ENCODE data around the gene ANKRD33B.
"Not testable (repeated sequence)": the region's sequence is repeated elsewhere in the genome, so short reads cannot be mapped to it uniquely, and the experiment has no call there.

The ANKRD33B gene

DNA sequence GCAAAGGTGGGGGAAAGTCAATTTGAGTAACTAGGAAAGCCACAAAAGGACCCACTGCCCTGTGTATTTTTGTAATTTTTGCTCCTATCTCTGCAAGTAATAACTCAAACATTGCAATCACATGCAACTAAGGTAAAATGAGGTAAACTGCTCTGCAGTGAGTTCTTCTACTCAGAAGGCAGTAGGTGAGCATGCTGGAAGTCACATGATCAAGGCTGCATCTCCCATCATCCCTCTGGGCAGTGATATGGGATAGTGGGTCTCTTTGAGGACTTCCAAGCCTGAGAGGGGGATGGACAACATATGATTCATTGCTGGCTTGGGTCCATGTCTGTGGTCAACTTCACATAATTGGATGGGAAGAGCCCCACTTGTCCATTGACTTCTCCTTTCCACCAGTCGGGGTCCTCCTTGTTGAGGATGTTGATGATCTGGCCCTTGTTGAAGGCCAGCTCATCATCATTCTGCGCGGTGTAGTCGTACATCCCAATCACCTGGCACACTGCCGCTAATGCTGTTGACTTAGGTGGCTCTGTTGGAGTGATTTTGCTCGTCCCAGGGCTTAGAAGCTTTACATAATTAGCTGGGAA is 100.4 kb downstream of the ANKRD33B start:
- not testable (repeated sequence) for DNase-seq

DNA sequence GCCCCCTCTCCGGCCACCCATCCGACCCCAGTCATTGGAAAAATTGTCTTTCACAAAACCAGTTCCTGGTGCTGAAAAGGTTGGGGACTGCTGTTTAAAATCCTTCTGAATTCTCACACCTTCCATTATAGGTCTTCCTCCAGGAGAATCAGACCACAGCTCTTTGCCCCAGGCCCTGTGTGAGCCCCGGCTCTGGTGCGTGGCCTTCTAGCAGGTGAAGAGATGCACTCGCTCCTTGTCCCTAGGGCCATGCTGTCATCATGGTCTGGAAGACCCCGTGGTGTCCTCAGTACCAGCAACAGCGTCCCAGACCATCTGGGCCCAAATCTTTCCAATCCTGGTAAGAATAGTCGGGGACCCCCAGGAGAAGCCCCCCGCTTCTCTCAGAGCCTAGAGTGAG is 101.9 kb downstream of the ANKRD33B start:
- DNase-seq, result no peak

DNA sequence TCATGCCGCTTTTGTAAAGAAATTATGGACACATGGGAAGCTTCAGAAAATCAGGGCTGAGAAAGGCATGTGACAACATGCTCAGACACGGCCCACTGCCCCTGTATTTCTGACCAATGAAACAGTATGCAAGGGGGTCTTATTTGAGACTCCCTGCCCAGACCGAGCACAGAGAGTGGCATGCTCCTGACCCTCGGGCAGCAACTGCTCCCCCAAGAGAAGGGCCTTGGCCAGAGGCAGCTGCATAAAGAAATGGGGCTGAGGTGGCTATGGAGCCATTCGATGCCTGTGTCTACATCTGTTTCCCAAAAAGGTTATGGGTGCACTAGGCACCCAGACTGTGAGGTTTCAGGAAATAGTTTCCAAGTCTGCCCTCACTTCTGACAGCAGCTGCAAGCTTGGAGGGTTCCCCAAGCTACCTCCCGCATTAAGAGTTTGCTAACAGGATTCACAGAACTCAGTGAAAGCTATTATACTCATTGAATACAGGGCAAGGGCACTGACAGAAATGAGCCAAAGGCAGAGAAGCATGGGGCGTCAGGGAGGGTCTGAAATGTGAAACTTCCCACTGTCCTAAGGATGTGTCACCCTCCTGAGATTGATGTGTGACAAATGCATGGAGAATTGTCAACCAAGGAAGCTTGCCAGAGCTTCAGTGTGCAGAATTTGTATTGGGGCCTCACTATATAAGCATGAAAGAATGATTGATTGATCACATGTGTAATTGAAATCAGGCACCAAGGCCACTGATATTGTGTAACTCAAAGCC is 102.8 kb downstream of the ANKRD33B start:
- DNase-seq, result no peak

DNA sequence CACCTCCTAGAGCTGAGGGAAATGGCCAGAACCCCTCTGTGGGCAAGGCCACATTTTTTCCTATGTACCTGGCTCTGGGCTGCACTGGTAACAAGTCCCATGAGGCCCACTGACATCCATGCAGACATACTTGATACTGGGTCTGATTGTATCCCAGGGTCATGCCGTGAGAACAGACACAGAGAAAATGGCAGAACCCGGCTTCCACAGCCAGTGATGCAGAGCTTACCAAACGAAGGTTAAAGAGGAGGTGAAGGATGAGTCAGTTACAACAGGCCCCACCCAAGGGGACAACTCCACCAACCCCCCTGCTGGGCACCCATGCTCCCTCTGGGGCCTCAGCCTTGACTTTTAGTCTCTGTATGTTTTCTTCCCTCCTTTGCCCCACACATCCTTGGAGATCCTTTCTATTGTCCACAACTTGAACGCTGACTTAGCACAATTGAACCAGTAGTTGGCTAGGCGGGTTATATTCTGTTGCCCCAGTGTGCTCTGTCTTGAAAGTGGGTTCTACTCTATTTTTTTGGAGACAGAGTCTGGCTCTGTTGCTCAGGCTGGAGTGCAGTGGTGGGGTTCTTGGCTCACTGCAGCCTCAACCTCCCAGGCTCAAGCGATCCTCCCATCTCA is 103.7 kb downstream of the ANKRD33B start:
- DNase-seq, result no peak

DNA sequence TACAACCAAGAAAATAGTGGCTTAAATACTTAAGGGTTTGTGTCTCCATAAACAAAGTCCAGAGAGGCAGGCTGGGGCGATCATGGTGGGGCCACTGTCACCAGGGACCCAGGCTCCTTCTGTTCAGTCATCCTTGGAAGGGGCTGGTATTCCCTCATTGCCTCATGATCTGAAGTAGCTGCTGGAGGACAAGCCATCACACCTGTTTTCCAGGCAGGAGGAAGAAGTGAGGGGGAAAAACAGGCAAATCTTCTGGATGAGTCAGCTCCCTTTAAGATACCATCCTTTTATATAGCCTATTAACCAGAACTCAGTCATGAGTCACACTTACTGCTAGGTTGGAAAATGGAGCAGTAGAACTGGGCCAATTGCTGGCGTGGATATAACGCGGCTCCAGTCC is 104.8 kb downstream of the ANKRD33B start:
- DNase-seq, result no peak

DNA sequence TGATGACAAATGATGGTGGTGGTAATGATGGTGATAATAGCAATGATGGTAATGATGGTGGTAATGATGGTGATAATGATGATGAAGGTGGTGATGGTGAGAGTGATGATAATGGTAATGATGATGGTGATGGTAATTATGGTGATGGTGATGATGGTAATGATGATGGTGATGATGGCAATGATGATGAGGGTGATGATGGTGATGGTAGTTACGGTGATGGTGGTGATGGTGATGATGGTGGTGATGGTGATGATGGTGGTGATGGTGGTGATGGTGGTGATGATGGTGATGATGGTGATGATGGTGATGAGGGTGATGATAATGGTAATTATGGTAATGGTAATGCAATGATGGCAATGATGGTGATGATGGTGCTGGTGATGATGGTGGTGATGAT is 106.1 kb downstream of the ANKRD33B start:
- DNase-seq, result no peak

DNA sequence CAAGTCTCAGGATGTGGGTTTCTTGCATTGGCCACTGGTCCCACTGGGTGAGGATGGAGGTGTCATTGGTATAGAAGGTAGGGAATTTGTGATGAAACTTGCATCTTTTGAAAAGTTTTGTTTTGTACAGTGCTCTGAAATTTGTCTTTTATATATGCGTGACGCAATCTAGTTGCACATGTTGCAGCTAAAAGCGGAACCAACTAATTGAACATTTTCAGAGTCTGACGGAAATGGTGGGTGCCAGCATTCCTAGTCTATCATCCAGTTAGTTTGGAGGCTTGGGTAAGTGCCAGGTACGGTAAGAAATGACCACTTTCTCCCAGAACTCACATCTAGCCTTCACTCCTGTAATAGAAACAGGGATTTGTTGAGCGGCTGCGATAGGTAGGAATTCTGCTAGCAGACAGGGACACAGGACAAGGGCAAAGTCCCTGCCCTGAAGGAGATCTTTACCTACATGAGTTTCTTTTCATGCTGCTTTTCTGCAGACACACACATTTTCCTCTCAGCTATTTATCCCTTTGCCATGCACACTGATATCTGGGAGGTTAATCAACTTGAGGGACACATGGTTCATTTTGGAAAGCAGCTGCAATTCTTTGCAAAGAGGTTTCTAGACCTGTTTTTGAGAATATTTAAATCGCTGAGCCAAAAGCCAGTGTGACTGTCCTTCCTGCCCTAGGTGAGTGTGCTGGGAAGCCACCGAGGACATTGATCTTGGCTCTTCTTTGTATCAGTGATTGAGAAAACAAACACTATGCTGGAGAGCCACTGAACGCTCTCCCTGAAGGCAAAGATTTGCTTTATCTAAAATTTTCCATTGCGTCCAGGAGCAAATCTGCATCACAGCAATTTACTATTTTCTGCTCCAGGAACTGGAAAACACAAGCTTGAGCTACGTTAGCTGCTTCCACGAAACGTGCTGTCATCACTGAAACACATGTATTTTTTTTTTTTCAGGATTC is 107.5 kb downstream of the ANKRD33B start:
- DNase-seq, result no peak

DNA sequence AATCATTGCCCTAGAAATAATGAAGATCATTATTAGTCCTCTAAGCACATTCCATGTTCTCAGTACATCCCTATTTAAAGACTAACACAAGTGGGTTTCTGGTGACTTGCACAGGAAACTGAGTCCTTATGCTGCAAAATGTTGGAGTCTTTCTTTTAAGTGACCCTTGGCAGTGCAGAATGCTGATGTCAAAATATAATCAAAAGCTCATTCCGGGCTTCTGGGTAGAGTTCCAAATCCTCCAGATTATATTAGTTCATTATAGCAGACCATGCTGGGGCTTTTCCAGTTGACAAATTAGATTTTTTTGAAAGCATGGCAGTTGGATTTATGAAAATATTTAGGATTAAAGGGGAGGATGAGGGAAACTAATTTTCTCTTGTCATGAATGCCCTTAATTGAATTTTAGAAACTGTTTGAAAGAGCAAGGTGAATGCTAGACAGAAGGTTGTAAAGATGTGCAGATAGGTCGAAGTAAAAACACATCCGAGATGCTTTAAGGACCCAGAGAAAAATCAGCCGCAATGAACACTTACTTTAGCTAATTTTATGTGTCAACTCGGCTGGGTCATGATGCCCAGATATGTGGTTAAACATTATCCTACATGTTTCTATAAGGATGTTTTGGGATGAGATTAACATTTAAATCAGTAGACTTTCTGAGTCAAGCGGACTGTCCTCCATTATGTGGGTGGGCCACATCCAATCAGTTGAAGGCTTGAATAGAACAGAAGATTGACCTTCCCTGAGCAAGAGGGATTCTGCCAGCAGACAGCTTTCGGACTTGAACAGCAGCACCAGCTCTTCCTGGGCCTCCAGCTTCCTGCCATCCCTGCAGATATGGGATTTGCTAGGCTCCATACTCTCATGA is 108.5 kb downstream of the ANKRD33B start:
- no peak for DNase-seq

DNA sequence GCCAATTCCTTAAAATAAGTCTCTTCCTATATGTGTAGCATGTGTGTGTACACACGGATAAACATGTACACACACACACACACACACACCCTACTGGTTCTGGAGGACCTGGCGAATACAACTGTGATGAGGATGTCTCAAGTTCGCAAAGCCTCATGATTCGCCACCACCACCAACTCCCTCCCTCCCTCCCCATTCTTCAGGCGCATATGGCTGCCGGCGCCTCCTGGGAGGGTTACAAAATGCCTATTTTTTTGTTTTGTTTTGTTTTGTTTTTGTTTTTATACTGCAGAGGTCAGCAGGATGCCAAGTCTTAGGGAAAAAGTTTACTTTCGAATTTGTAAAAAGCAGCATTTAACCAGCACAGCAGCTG is 109.1 kb downstream of the ANKRD33B start:
- DNase-seq, result no peak

DNA sequence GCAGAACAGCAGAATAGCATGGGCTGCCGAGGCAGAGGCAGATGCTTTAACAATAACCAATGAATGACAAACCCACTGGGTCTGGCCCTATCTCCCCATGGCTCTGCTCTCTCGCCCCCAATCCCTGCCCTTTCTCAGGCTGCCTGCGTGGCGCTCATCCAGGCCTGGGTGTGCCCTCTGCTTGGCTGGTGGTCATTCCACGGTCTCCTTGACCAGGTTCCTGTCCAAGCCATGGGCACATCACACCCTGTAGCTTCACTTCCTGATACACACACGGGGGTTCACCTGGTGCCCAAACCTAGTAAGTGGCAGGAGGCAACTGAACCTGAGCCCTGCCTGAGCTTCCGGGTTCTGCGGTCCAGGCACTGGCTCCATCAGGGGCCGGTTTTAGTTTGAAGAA is 109.5 kb downstream of the ANKRD33B start:
- no peak for DNase-seq

DNA sequence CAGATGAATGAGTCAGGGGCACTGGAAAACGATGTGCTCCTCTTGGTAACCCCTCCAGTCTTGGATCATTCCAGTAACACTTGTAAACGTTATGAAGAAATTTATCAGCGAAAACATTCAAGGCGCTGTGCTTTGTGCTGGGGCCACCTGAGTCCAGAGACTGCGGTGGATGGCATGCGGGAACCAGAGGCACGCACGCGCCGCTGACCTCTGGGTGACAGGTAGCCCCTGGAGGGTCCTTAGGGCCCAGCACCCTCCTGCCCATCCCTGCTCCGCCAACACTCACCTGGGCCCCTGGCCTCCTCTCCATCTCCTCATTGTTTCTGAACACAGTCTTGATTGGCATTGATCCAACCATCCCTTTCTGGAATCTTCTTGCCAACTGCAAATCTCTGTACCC is 110.2 kb downstream of the ANKRD33B start:
- no peak for DNase-seq

DNA sequence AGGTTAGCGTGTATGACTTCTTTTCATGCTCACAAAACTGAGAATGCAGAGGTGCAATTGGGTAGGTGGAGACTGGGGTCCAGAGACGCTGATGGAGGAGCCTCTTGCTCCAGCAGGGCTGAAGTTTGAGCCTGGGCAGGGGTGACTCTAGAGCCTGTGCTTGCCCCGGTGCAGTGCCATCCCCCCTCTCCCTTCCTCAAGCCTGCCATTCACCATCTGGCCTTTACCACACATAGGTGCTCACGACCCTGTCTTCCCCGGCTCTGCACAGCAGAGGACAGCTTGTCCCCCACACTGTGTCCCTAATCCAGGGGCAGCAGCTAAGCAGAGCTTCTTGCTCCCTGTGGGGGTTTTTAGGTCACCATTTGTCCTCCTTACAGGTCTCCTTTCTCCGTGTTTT is 110.7 kb downstream of the ANKRD33B start:
- no peak for DNase-seq

DNA sequence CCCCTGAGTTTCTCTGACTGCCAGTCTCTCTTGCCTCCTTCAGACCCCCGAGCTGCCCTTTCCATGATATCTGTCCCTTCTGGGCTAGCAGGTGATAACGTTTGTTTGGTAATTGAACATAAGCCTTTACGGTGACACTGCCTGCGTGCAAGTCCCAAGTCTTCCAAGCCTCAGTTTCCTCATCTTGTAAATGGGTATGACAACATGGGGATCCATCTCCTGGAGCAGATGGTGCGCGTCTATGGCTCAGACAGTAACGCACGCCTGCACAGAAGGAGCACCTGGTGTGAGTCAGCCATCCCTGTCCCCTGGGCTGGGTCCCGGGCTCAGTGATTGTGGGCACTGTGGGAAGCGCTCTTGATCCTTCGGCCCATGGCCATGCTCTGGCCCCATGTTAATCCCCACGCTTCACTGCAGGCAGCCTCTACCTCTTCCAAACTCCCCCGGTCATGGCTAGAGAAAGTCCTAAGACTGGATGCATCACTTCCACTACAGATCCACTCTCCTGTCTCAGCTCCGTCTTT is 111.4 kb downstream of the ANKRD33B start:
- DNase-seq, result no peak

DNA sequence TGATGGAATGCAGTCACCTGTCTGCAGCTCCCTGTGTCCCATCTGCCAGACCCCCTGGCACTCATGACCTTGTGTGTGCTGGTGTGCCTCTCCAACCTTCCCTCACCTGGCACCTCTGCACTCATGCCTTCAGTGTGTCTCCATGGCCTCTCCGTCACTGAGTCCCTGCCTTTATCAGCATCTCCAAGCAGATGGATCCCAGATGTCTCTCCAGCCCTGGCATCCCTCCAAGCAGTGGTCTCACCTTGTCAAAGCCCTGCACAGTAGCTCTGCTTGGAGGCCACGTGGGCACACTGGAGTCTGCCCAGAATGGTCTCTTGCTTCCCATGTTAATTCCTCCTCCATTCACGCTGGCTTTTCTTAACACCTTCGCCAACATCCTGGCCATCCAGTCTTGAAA is 112.4 kb downstream of the ANKRD33B start:
- DNase-seq, result peak; percentile 19

DNA sequence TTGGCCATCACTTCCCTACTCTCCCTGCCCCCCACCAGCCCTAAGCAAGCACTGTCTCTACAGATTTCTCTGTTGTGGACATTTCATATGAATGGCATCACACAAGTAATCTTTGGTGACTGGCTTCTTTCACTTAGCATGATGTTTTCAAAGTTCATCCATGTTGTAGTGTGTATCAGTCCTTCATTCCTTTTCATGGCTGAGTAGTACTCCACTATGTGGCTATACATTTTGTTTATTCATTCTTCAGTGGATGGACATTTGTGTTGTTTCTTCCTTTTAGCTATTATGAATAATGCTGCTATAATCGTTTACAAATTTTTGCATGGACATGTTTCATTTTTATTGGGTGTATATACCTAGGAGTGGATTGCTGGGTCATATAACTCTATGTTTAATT is 113.1 kb downstream of the ANKRD33B start:
- DNase-seq, result no peak

DNA sequence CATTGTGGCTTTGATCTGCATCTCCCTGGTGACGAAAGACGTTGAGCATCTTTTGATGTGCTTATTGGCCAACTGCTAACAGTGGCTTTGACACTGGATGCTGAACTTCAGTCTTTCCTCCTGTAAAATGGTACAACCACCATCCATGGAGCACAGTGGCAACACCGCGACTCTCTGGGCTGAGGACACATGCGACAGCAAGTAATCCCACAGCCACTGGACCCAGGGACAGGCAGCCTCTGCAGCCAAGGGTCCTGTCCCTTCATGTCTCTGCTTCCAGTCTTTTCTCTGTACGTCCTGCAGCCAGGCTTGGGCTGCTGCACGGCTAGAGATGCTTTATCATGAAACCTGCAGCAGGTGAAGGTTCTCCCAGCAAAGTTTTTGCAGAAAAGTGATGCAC is 113.7 kb downstream of the ANKRD33B start:
- no peak for DNase-seq

DNA sequence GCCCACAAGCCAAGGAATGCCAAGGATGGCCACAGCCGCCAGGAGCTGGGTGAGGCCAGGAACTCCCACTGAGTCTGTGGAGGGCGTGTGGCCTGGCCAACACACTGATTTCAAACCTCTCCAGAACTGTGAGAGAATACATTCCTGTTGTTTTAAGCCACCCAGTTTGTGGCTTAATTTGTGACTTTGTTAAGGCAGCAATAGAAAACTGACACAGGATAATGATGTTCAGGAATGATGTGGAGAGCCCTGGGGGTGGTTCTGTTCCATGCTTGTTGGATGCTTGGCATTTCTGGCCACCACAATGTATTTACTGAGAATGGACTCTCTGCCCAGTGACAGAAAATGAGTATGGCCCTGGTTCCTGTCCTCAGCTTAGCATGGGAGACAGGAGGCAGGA is 114.4 kb downstream of the ANKRD33B start:
- DNase-seq, result no peak

DNA sequence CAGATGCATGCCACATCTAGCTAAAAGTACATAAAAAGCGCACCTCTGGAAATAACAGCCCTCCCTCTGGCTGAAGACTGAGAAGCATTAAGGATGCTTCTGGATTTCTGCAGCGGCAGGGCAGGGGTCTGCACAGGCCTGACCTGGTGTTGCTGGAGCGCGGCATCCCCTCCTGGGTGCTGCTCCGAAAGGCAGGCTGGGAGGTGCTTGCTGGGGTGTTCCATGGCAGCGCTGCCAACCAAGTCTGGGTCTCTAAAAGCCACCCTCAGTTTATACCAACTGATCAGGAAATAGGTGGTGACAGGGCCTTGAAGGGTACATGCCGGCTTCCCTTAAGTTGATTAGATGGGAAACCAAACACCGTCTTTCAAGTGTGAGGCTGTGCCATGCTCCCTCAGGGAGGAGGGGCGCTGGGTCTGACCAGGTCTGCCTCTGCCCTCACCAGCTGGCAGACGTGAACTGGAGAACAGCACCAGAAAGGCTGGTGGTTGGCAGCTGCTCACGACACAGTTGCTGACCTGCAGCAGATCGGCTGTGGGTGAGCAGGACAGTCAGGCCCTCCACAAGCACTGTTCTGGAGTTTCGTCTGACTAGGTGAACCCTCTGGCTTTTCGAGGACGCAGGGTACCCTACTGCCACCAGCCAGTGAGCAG is 115.6 kb downstream of the ANKRD33B start:
- no peak for DNase-seq

DNA sequence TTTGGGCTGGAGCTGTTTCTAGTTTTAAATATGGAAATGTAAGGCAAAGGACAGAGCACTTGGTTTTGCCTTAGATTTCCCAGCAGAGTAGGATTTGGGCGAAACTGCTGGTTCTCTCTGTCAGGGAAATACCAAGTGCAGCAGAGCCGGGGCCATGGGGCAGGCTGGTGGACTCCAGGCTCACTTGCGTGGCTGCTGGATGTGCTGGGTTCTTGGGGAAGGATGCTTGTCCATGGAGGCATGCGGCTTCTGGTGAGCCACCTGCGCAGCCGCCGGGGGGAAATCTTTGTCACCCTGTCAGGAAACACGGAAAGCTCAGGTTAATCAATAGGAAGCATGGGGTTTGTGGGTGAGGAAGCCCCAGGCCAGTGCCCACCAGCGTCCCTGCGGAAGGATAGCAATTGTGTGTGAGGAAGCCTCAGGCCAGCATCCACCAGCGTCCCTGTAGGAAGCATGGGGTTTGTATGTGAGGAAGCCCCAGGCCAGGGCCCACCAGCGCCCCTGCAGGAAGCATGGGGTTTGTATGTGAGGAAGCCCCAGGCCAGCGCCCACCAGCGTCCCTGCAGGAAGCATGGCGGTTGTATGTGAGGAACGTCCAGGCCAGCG is 117.1 kb downstream of the ANKRD33B start:
- no peak for DNase-seq

DNA sequence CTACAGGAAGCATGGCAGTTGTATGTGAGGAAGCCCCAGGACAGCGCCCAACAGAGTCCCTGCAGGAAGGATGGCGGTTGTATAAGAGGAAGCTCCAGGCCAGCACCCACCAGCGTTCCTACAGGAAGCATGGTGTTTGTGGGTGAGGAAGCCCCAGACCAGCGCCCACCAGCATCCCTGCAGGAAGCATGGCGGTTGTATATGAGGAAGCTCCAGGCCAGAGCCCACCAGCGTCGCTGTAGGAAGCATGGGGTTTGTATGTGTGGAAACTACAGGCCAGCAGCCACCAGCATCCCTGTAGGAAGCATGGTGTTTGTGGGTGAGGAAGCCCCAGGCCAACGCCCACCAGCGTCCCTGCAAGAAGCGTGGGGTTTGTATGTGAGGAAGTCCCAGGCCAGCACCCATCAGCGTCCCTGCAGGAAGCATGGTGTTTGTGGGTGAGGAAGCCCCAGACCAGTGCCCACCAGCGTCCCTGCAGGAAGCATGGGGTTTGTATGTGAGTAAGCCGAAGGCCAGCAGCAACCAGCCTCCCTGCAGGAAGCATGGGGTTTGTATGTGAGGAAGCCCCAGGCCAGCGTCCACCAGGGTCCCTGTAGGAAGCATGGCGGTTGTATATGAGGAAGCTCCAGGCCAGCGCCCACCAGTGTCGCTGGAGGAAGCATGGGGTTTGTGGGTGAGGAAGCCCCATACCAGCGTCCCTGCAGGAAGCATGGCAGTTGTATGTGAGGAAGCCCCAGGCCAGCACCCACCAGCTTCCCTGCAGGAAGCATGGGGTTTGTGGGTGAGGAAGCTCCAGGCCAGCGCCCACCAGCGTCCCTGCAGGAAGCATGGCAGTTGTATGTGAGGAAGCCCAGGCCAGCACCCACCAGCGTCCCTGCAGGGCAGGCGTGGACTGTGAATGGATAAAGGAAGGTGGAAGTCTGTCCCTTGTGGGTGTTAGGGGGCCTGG is 118.1 kb downstream of the ANKRD33B start:
- DNase-seq, result no peak

Data from NCI-H1105 treated with DMSO at 0.1 percent for 48 hours (cell line).